CD4-positive, alpha-beta memory T cell (primary cell): ENCODE data around the gene ZMIZ1. TPM values are rescaled to one million over a fixed set of nuclear protein-coding genes. Genes with fewer than 3 reads are reported as not detected.
A peak's percentile ranks its signal among the peaks of the same experiment; 100 is the strongest.

ENCODE experiments used
- CTCF ChIA-PET: fragments of 350-600 bp; sonication (Branson Sonifier 250); formaldehyde crosslinking; loops from one replicate; lab custom pipeline; 2021; ENCODE audit warnings: inconsistent platforms; ENCODE audit not compliant: partially characterized antibody; lab: Charles Lee
- POLR2A ChIA-PET: fragments of 350-600 bp; sonication (Branson Sonifier 250); formaldehyde crosslinking; loops from one replicate; lab custom pipeline; 2021; ENCODE audit not compliant: partially characterized antibody; lab: Charles Lee
- DNase-seq, 5 donors: peaks; one replicate each; pipeline versions ENCODE4 v3.0.0 to v3.0.0-alpha.2; 2020 to 2022; ENCODE audit warnings: mixed read lengths in 1 of 5
- H3K27ac ChIP-seq: one replicate; pipeline ENCODE4 v1.7.0; 2013; ENCODE audit warnings: low read depth, low read length
- H3K27me3 ChIP-seq: 2 replicates; pipeline ENCODE4 v1.7.0; 2013; ENCODE audit warnings: mild to moderate bottlenecking, low read length, moderate library complexity; ENCODE audit not compliant: insufficient read depth
- H3K36me3 ChIP-seq: 2 replicates; pipeline ENCODE4 v1.7.0; 2013; ENCODE audit warnings: mild to moderate bottlenecking, low read length, moderate library complexity; ENCODE audit not compliant: insufficient read depth
- H3K4me1 ChIP-seq: 2 replicates; pipeline ENCODE4 v1.7.0; 2013; ENCODE audit warnings: mild to moderate bottlenecking, low read length, moderate library complexity; ENCODE audit not compliant: insufficient read depth
- H3K4me3 ChIP-seq, 2 donors: one replicate each; pipeline ENCODE4 v1.7.0; 2013; ENCODE audit warnings: low read length in 2 of 2, mild to moderate bottlenecking in 1 of 2
- H3K9me3 ChIP-seq, 2 donors: one replicate each; pipeline ENCODE4 v1.7.0; 2013; ENCODE audit warnings: low read length in 2 of 2, control low read depth in 1 of 2; ENCODE audit not compliant: control insufficient read depth in 1 of 2
- H3K27ac Mint-ChIP-seq, 7 donors: one replicate each; pipeline ENCODE4 v1.8.0; 2020 to 2021; ENCODE audit warnings: mixed read lengths in 7 of 7, mild to moderate bottlenecking in 6 of 7, inconsistent platforms in 3 of 7, moderate library complexity in 3 of 7
- H3K27me3 Mint-ChIP-seq, 2 donors: one replicate each; pipeline ENCODE4 v1.8.0; 2020 to 2021; ENCODE audit warnings: mixed read lengths in 2 of 2
- H3K36me3 Mint-ChIP-seq, 2 donors: one replicate each; pipeline ENCODE4 v1.8.0; 2020 to 2021; ENCODE audit warnings: mixed read lengths in 2 of 2, inconsistent platforms in 1 of 2, mild to moderate bottlenecking in 1 of 2
- H3K4me1 Mint-ChIP-seq, 4 donors: one replicate each; pipeline ENCODE4 v1.8.0; 2020 to 2021; ENCODE audit warnings: mixed read lengths in 4 of 4, mild to moderate bottlenecking in 1 of 4
- H3K4me3 Mint-ChIP-seq, 8 donors: one replicate each; pipeline ENCODE4 v1.8.0; 2020 to 2021; ENCODE audit warnings: mixed read lengths in 8 of 8, mild to moderate bottlenecking in 7 of 8, moderate library complexity in 6 of 8, inconsistent platforms in 3 of 8
- H3K9me3 Mint-ChIP-seq, 8 donors: one replicate each; pipeline ENCODE4 v1.8.0; 2020 to 2021; ENCODE audit warnings: mixed read lengths in 8 of 8, mild to moderate bottlenecking in 5 of 8, inconsistent platforms in 3 of 8, moderate library complexity in 1 of 8
- intact Hi-C: fragments of 100-400 bp; cut with micrococcal nuclease; formaldehyde crosslinking; loops from one replicate; pipeline ENCODE4 v1.15.1; 2023
- polyA plus RNA-seq, 2 donors: library from polyadenylated mRNA; unstranded; fragments of 300-500 nt; fragmentation: Illumina TruSeq; gene quantifications; one replicate each; pipeline ENCODE4 v1.2.3, GENCODE V29; 2021
- total RNA-seq, 2 experiments: library from RNA; stranded (reverse); gene quantifications; one replicate each; pipeline ENCODE4 v1.2.3, GENCODE V29; 2021

The ZMIZ1 gene
- total and polyA plus RNA-seq, 4 experiments from 2014 or later, result 0.58 to 25.4 (median 14.0) TPM

GRCh38 chr10:79135790-79136189, 67.0 kb downstream of the ZMIZ1 start:
- Mint-ChIP-seq H3K27me3 (no peaks in the 10 kb centered on the region), H3K9me3 (no peaks in the 10 kb centered on the region), H3K4me1 (peaks cover 26 to 65% (median 36%) of the 10 kb centered on the region in 4 donors), H3K27ac (peak overlapping the region; percentile 16 to 92 (median 88)), H3K36me3 (peaks cover 7 to 18% of the 10 kb centered on the region in 2 donors), H3K4me3 (peak overlapping the region in 2 of 8 donors; percentile 29 to 65)
- ChIA-PET POLR2A (no interaction called here), CTCF (no interaction called here)
- Histone ChIP-seq H3K27me3 (no peaks in the 10 kb centered on the region), H3K27ac (no peak overlapping the region), H3K4me3 (no peak overlapping the region), H3K9me3 (no peaks in the 10 kb centered on the region), H3K4me1 (peaks cover 38% of the 10 kb centered on the region), H3K36me3 (no peaks in the 10 kb centered on the region)
- intact Hi-C loops, result no loop called here
- DNase-seq, result no peak

DNA sequence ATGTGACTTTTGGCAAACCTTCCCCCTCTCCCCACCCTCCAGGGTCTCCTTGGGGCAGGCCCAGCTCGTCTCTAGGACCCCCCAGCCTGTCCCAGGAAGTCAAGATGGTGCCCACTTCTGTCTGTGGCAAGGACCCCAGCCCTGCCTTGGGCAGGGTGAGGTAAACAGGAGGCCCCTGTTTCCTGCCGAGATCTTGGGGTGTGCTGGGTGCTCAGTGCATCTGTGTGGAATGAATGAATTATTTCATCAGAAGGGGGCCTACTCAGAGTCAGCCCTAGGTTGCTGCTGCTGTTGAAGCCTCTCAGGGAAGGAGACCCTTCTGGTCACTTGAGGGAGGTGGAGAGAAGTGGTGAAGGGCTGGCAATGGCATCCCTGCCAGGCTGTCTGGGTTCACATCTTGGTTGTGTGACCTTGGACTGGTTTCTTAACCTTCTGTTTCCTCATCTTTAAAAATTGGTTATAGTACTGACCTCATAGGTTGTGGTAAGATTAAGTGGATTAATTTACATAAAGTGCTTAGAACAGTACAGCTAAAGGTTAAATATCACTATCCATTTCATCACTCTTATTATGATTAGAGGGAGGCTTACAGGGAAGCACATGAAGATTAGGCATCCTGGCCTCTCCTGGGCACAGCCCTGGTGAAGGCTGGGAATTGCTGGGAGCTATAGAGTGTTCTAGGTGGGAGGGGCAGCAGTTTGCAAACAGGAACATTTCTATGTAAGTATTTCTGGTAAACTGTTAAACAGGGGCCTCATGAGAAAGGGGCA, 67.7 kb downstream of the ZMIZ1 start:
- peak overlapping the region; percentile 15 to 84 (median 44) for H3K4me3 Mint-ChIP-seq
- no peak for DNase-seq
- Histone ChIP-seq H3K4me1 (peaks cover 38% of the 10 kb centered on the region), H3K27ac (no peak overlapping the region), H3K36me3 (no peaks in the 10 kb centered on the region), H3K4me3 (no peak overlapping the region), H3K9me3 (no peaks in the 10 kb centered on the region), H3K27me3 (no peaks in the 10 kb centered on the region)
- ChIA-PET POLR2A (interaction anchor here (1.2 kb wide), 1 partner anchor 67 kb away, joined by 3 read pairs; the partner anchor contains the start of gene ZMIZ1), CTCF (interaction anchor here (1.0 kb wide), 1 partner anchor 58 kb away, joined by 4 read pairs; no protein-coding TSS in a partner anchor)
- intact Hi-C loops, result no loop called here
- no peaks in the 10 kb centered on the region for H3K27me3 Mint-ChIP-seq
- H3K9me3 Mint-ChIP-seq, result no peaks in the 10 kb centered on the region
- peaks cover 10 to 19% of the 10 kb centered on the region in 2 donors for H3K36me3 Mint-ChIP-seq
- H3K4me1 Mint-ChIP-seq, result peaks cover 27 to 64% (median 38%) of the 10 kb centered on the region in 4 donors
- H3K27ac Mint-ChIP-seq, result peak overlapping the region; percentile 77 to 93 (median 90)

DNA sequence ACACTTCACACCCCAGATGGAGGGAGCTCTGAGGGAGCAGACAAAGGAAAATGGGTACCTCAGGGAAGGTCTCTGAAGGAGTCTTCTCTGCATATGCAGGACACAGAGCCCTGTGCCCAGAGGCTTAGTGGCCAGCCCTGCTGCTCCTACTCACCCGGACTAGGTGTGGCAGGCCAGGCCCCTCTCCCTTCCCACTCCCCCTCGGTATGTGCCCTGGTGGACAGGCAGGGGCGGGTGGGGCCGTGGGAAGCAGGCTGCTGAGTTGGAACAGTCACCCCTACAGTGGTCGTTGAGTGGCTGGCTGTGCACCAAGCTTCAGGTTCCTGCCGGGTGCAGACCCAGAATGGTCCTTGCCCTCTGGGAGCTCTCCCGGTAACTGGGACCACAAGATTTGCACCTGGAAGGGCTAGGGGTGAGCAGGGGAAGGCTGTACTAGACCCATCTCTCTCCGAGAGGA, 68.6 kb downstream of the ZMIZ1 start:
- H3K27me3 ChIP-seq, result no peaks in the 10 kb centered on the region
- no peak for DNase-seq
- Mint-ChIP-seq H3K4me3 (peak overlapping the region in 7 of 8 donors; percentile 59 to 80 (median 74)), H3K4me1 (peaks cover 33 to 65% (median 46%) of the 10 kb centered on the region in 4 donors), H3K36me3 (peaks cover 19 to 28% of the 10 kb centered on the region in 2 donors), H3K9me3 (no peaks in the 10 kb centered on the region), H3K27me3 (no peaks in the 10 kb centered on the region), H3K27ac (peak overlapping the region; percentile 48 to 91 (median 87))
- peaks cover 38% of the 10 kb centered on the region for H3K4me1 ChIP-seq
- CTCF ChIA-PET, result interaction anchor here (0.8 to 1.0 kb wide), 2 partner anchors 57 to 162 kb away, joined by 3 to 4 read pairs; no protein-coding TSS in a partner anchor
- H3K9me3 ChIP-seq, result no peaks in the 10 kb centered on the region
- H3K4me3 ChIP-seq, result peak overlapping the region in 1 of 2 donors; percentile 10
- intact Hi-C loops, result no loop called here
- H3K27ac ChIP-seq, result peak overlapping the region; percentile 17
- POLR2A ChIA-PET, result interaction anchor here (1.2 kb wide), 1 partner anchor 68 kb away, joined by 3 read pairs; the partner anchor contains the start of gene ZMIZ1
- H3K36me3 ChIP-seq, result no peaks in the 10 kb centered on the region

- Mint-ChIP-seq H3K9me3 (no peaks in the 10 kb centered on the region), H3K4me3 (peak overlapping the region; percentile 16 to 80 (median 72)), H3K4me1 (peaks cover 33 to 70% (median 47%) of the 10 kb centered on the region in 4 donors), H3K27me3 (no peaks in the 10 kb centered on the region), H3K27ac (peak overlapping the region; percentile 80 to 91 (median 86)), H3K36me3 (peaks cover 19 to 28% of the 10 kb centered on the region in 2 donors)
- no peaks in the 10 kb centered on the region for H3K27me3 ChIP-seq
- H3K4me1 ChIP-seq, result peaks cover 38% of the 10 kb centered on the region
- CTCF ChIA-PET, result interaction anchor here (0.8 kb wide), 1 partner anchor 163 kb away, joined by 3 read pairs; no protein-coding TSS in a partner anchor
- POLR2A ChIA-PET, result no interaction called here
- no peaks in the 10 kb centered on the region for H3K36me3 ChIP-seq
- H3K9me3 ChIP-seq, result no peaks in the 10 kb centered on the region
- peak overlapping the region in 1 of 2 donors; percentile 10 for H3K4me3 ChIP-seq
- H3K27ac ChIP-seq, result peak overlapping the region; percentile 17
- intact Hi-C loops, result no loop called here
- DNase-seq, result peak in 4 of 5 donors; percentile 8 to 35 (median 24)
Measured at GRCh38 chr10:79137826-79138225, 69.1 kb downstream of the ZMIZ1 start.

DNA sequence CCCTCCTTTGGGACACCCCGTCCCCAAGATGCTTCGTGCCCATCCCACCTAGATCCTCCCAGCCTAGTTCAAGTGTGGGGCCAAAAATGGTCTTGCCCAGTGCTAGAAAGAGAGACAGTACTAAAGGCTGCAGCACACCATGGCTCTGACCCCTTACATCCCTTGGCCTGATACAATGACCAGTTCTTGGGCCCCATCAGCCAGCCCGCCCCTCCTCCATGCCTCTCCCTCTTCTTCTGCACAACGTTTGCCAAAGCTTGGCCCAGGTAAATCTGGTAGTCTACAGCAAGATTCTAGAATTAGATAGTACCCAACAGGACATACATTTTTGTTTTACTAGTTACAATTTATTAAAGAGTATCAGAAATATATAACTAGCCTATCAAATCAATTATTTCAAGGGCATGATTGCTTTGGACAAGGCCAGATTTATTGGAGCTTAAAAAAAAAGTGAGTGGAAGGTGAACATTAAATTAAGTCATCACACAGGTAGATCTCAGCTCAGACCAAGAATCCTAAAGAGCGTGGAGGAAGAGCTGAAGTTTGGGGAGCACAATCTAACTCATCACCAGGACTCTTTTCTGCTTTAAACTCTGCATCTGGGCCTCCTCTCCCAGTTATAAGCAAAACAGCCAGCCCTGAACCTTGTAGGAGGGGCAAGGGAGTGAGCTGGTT, 69.8 kb downstream of the ZMIZ1 start:
- H3K36me3 ChIP-seq, result no peaks in the 10 kb centered on the region
- H3K4me1 Mint-ChIP-seq, result peaks cover 32 to 78% (median 50%) of the 10 kb centered on the region in 4 donors
- ChIA-PET POLR2A (no interaction called here), CTCF (interaction anchor here (1.4 kb wide), 1 partner anchor 57 kb away, joined by 5 read pairs; no protein-coding TSS in a partner anchor)
- peaks cover 38% of the 10 kb centered on the region for H3K4me1 ChIP-seq
- H3K4me3 ChIP-seq, result no peak overlapping the region
- peaks cover 19 to 26% of the 10 kb centered on the region in 2 donors for H3K36me3 Mint-ChIP-seq
- DNase-seq, result no peak
- no peaks in the 10 kb centered on the region for H3K9me3 ChIP-seq
- H3K4me3 Mint-ChIP-seq, result peak overlapping the region in 4 of 8 donors; percentile 40 to 80 (median 60)
- no peak overlapping the region for H3K27ac ChIP-seq
- H3K27ac Mint-ChIP-seq, result peak overlapping the region; percentile 80 to 91 (median 86)
- intact Hi-C loops, result no loop called here
- H3K9me3 Mint-ChIP-seq, result no peaks in the 10 kb centered on the region
- no peaks in the 10 kb centered on the region for H3K27me3 Mint-ChIP-seq
- H3K27me3 ChIP-seq, result no peaks in the 10 kb centered on the region

DNA sequence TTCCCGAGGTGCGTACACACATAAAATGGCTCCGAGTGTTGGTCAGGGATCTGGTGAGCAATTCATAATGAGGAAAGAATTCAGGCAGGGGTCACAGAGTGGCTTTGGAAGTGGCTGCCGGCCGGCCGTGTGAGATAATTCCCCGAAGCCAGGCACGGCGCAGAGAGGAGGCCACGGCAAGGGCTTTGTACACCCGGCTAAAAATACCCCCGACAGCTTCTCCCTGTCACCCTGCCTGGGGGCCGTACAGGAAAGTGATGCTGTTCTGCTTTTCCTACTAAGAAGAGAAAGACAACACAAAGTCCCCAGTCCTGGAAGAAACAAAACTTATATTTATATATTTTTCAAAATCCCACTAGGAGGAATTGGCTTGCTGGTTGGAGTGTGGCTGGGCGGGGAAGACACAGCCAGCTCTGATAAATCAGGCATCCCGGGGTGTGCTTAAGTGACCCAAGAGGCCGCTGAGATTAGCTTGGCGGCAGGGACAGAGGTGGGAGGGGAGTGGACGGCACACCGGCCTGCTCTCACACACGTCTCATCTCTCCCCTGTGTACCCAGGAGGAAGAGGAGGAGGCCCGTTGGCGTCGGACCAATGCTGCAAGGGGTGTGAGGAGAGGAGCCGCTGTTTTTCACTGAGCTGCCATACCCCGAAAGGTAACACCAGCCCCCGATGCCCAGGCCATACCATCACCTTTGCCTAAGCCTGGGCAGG, 70.5 kb downstream of the ZMIZ1 start:
- Mint-ChIP-seq H3K27me3 (no peaks in the 10 kb centered on the region), H3K9me3 (no peaks in the 10 kb centered on the region), H3K36me3 (peaks cover 19 to 26% of the 10 kb centered on the region in 2 donors), H3K4me3 (no peak overlapping the region), H3K27ac (peak overlapping the region in 3 of 7 donors; percentile 80 to 91 (median 87)), H3K4me1 (peaks cover 33 to 82% (median 54%) of the 10 kb centered on the region in 4 donors)
- H3K9me3 ChIP-seq, result no peaks in the 10 kb centered on the region
- H3K4me1 ChIP-seq, result peaks cover 43% of the 10 kb centered on the region
- H3K27ac ChIP-seq, result no peak overlapping the region
- no peak overlapping the region for H3K4me3 ChIP-seq
- intact Hi-C loops, result no loop called here
- ChIA-PET POLR2A (no interaction called here), CTCF (interaction anchor here (1.1 to 1.4 kb wide), 2 partner anchors 15 to 56 kb away, joined by 5 read pairs; no protein-coding TSS in a partner anchor)
- no peaks in the 10 kb centered on the region for H3K27me3 ChIP-seq
- no peak for DNase-seq
- H3K36me3 ChIP-seq, result no peaks in the 10 kb centered on the region
